ENCODE measurements around the gene DUSP10. TPM values are rescaled to one million over a fixed set of nuclear protein-coding genes. Genes with fewer than 3 reads are reported as not detected.

DUSP10 gene
- total RNA-seq, 1 experiment from 2014 or later, result 6.2 TPM

DNA sequence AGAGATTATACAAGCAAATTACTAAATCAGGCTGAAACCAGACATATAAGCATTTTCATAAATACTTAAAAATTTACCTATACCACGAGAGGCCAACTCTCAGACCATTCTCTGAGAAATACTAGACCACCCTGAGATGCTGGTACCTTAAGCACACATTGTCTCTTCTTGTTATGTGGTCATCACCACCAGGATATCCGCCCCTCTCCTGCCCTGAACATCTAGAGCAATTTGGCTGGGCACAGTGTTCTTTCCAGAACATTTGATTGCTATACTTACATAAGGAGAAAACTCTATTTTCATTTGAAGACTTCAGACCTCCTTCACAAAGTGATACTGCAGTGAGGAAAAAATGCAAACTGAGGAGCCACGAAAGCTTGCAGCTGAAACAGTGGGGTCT is 36.2 kb upstream of the DUSP10 start:
- no peaks in the 10 kb centered on the region for H3K9me3 ChIP-seq (ENCODE audit: low read length)
- no peaks in the 10 kb centered on the region for H4K20me1 ChIP-seq (ENCODE audit: low read length)
- H3K27ac ChIP-seq (ENCODE audit: low read length), result no peak overlapping the region
- H3K9ac ChIP-seq (ENCODE audit: low read length), result no peak overlapping the region
- no peak overlapping the region for H2AFZ ChIP-seq (ENCODE audit: low read length)
- intact Hi-C loops (cut with micrococcal nuclease), result no loop called here
- no peaks in the 10 kb centered on the region for H3K36me3 ChIP-seq (ENCODE audit: low read depth, low read length)
- H3K79me2 ChIP-seq (ENCODE audit: low read length), result no peaks in the 10 kb centered on the region
- POLR2A ChIA-PET (ENCODE audit: unreplicated experiment), result no interaction called here
- no peaks in the 10 kb centered on the region for H3K4me1 ChIP-seq (ENCODE audit: insufficient read depth, low read length)
- H3K9me2 ChIP-seq (replicated peaks; ENCODE audit: low read length), result no peaks in the 10 kb centered on the region
- BruUV-seq (replicated peaks), result no TSS peak
- DNase-seq (no peak), ATAC-seq (no peak)
- no peak overlapping the region for H3K4me2 ChIP-seq (ENCODE audit: low read length)
- H3K27me3 ChIP-seq (ENCODE audit: low read length), result no peaks in the 10 kb centered on the region
- H3K4me3 ChIP-seq (ENCODE audit: low read length), result no peak overlapping the region
- TF ChIP-seq CTCF (conservative IDR thresholded peaks at IDR 0.05; ENCODE audit: low read depth, low read length), result no peak
- TF ChIP-seq EZH2phosphoT487 (IDR thresholded peaks at IDR 0.05; ENCODE audit: borderline replicate concordance, low read length), result no peak
- TF ChIP-seq EZH2 (IDR thresholded peaks at IDR 0.05; ENCODE audit: low read length, unreplicated experiment), result no peak
- H3F3A ChIP-seq (ENCODE audit: low read length, unreplicated experiment), result no peaks in the 10 kb centered on the region
- CTCF ChIA-PET, result no interaction called here

DNA sequence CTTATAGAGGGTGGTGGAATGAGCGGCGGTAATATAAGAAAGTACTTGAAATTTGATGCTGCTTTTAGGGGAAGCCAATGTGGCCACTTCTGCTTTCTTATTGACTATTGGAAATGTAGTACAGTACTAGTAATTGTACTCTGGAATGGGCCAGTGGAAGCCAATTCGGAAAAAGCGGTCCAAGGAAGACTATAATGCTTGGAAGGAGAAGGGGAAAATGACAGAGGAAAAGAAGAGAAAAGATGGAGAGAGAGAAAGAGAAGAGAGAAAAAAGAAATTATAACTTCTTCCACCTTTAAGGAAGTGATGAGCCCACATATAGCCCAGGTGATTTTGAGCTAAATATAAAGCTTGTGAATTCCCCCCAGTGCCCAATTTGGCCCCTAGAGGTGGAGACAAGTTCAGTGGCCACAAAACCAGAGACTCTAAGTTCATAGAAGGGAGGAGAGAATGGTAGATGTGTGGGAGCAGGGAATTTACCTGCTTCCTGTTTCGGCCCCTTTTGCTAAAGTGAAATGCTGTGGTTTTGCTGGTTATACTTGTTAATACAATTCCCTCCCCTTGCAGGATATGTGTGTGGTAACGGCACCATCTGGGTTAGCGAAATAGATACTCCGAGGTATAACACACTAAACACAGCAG is 35.7 kb upstream of the DUSP10 start:
- Histone ChIP-seq H3K9me2 (replicated peaks; ENCODE audit: low read length) (no peaks in the 10 kb centered on the region), H2AFZ (ENCODE audit: low read length) (no peak overlapping the region), H3K4me3 (ENCODE audit: low read length) (no peak overlapping the region), H3K9ac (ENCODE audit: low read length) (no peak overlapping the region), H3K4me2 (ENCODE audit: low read length) (no peak overlapping the region), H3K79me2 (ENCODE audit: low read length) (no peaks in the 10 kb centered on the region), H3F3A (ENCODE audit: low read length, unreplicated experiment) (no peaks in the 10 kb centered on the region), H3K36me3 (ENCODE audit: low read depth, low read length) (no peaks in the 10 kb centered on the region), H3K27ac (ENCODE audit: low read length) (no peak overlapping the region), H3K27me3 (ENCODE audit: low read length) (no peaks in the 10 kb centered on the region), H3K9me3 (ENCODE audit: low read length) (no peaks in the 10 kb centered on the region), H4K20me1 (ENCODE audit: low read length) (no peaks in the 10 kb centered on the region), H3K4me1 (ENCODE audit: insufficient read depth, low read length) (no peaks in the 10 kb centered on the region)
- POLR2A ChIA-PET (ENCODE audit: unreplicated experiment), result no interaction called here
- CTCF ChIA-PET, result no interaction called here
- intact Hi-C loops (cut with micrococcal nuclease), result no loop called here
- no peak for TF ChIP-seq EZH2 (IDR thresholded peaks at IDR 0.05; ENCODE audit: low read length, unreplicated experiment)
- no peak for TF ChIP-seq EZH2phosphoT487 (IDR thresholded peaks at IDR 0.05; ENCODE audit: borderline replicate concordance, low read length)
- TF ChIP-seq CTCF (conservative IDR thresholded peaks at IDR 0.05; ENCODE audit: low read depth, low read length), result no peak
- ATAC-seq (no peak), DNase-seq (no peak)
- no TSS peak for BruUV-seq (replicated peaks)

DNA sequence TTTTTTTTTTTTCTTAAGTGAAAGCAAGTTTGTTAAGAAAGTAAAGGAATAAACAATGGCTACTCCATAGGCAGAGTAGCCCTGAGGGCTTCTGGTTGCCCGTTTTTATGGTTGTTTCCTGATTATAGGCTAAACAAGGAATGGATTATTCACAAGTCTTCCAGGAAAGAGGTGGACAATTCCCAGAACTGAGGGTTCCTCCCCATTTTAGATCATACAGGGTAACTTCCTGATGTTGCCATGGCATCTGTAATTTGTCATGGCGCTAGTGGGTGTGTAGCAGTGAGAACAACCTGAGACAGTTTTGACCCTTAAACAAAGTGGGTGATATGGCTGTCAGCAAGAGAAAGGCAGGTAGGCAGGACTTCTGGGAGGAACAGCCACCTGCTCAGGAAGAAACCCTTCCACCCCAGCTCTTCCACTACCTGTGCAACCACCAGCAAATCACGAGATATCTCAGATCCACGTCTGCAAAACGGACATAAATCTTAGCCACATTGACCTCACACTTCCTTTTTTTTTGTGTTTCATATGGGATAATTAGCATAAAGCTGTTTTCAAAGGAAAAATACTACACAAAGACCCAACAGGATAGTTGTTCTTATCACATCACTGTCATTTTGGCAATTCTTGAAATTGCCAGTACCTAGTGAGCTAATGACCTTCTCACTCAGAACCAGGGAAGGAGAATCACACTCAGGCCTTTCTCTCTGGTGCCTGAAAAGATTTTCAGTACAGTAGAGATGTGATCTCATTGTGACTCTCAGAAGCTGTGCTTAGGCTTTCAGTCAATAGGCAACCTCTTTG is 34.8 kb upstream of the DUSP10 start:
- no TSS peak for BruUV-seq (replicated peaks)

More for the DNA sequence above, 34.8 kb upstream of the DUSP10 start:
- DNase-seq (no peak), ATAC-seq (no peak)
- no peak for TF ChIP-seq EZH2phosphoT487 (IDR thresholded peaks at IDR 0.05; ENCODE audit: borderline replicate concordance, low read length)
- no peak for TF ChIP-seq EZH2 (IDR thresholded peaks at IDR 0.05; ENCODE audit: low read length, unreplicated experiment)
- TF ChIP-seq CTCF (conservative IDR thresholded peaks at IDR 0.05; ENCODE audit: low read depth, low read length), result no peak
- Histone ChIP-seq H3K4me3 (ENCODE audit: low read length) (no peak overlapping the region), H3K36me3 (ENCODE audit: low read depth, low read length) (no peaks in the 10 kb centered on the region), H3K9me2 (replicated peaks; ENCODE audit: low read length) (no peaks in the 10 kb centered on the region), H3K4me2 (ENCODE audit: low read length) (no peak overlapping the region), H2AFZ (ENCODE audit: low read length) (no peak overlapping the region), H3F3A (ENCODE audit: low read length, unreplicated experiment) (no peaks in the 10 kb centered on the region), H3K4me1 (ENCODE audit: insufficient read depth, low read length) (peaks cover 6% of the 10 kb centered on the region; the same call in 1 of the 2 replicates), H3K27me3 (ENCODE audit: low read length) (no peaks in the 10 kb centered on the region), H3K79me2 (ENCODE audit: low read length) (no peaks in the 10 kb centered on the region), H3K27ac (ENCODE audit: low read length) (no peak overlapping the region), H3K9me3 (ENCODE audit: low read length) (no peaks in the 10 kb centered on the region), H3K9ac (ENCODE audit: low read length) (no peak overlapping the region), H4K20me1 (ENCODE audit: low read length) (no peaks in the 10 kb centered on the region)
- ChIA-PET CTCF (no interaction called here), POLR2A (ENCODE audit: unreplicated experiment) (no interaction called here)
- intact Hi-C loops (cut with micrococcal nuclease), result no loop called here

All from PC-3 (cell line).